K562 (cell line): ENCODE results near the gene DENND5B. TPM values are rescaled to one million over a fixed set of nuclear protein-coding genes. Genes with fewer than 3 reads are reported as not detected.

Experiments used
- ATAC-seq: fragments of 200-7000 bp; cut with Tn5 transposase; 3 replicates; pipeline ENCODE4 v1.9.1; 2020; ENCODE audit warnings: moderate library complexity
- BruUV-seq: library from RNA; stranded (reverse); fragments of 400-500 nt; replicated peaks from 2 replicates; lab custom pipeline; 2021; lab: Mats Ljungman, UMichigan
- CTCF ChIA-PET: fragments of 300-600 bp; formaldehyde crosslinking; extraction: SDS; loops from one replicate; lab custom pipeline; 2021; ENCODE audit warnings: low intra/inter-chr PET ratio; lab: Yijun Ruan, JAX
- POLR2A ChIA-PET: fragments of 300-600, 350-650 bp; sonication (Branson Sonifier 250); formaldehyde crosslinking; extraction: SDS; loops from one replicate; lab custom pipeline; 2021; ENCODE audit warnings: antibody characterized with exemption, inconsistent platforms; lab: Yijun Ruan, JAX
- DNase-seq, 4 experiments: peaks; one replicate each; pipeline versions ENCODE4 v3.0.0 to v3.0.0-alpha.2; 2011 to 2018; ENCODE audit warnings: low spot score in 3 of 4, mixed read lengths in 3 of 4; ENCODE audit errors: extremely low read depth in 1 of 4
- FAIRE-seq: peaks from 2 replicates; lab custom pipeline; 2011; peaks lifted over from hg19 to GRCh38; lab: Jason Lieb, UNC
- H2AFZ ChIP-seq: 2 replicates; pipeline ENCODE4 v1.6.0; 2011; ENCODE audit warnings: low read depth, low read length, control low read depth, inconsistent platforms
- H3K27ac ChIP-seq: fragments of 200-600 bp; 3 replicates; pipeline ENCODE4 v1.8.0; 2011; ENCODE audit warnings: low read depth, mild to moderate bottlenecking, control low read depth, inconsistent platforms, low read length, moderate library complexity, mixed read lengths; ENCODE audit errors: extremely low read depth
- H3K27me3 ChIP-seq, 2 experiments: fragments of 300-600 bp in 1 of 2; 2 replicates in 1 of 2; 3 replicates in 1 of 2; pipeline versions ENCODE4 v1.6.0 to v1.8.0; 2011; ENCODE audit warnings: inconsistent platforms in 2 of 2, low read length in 2 of 2, mild to moderate bottlenecking in 1 of 2, mixed read lengths in 1 of 2, moderate library complexity in 1 of 2; ENCODE audit not compliant: control insufficient read depth in 2 of 2, insufficient read depth in 2 of 2
- H3K36me3 ChIP-seq: fragments of 300-600 bp; 3 replicates; pipeline ENCODE4 v1.8.0; 2011; ENCODE audit warnings: mild to moderate bottlenecking, low read length, inconsistent platforms; ENCODE audit not compliant: control insufficient read depth, insufficient read depth
- H3K4me1 ChIP-seq, 2 experiments: fragments of 200-600 bp in 1 of 2; replicated peaks in 1 of 2; 2 replicates in 1 of 2; 3 replicates in 1 of 2; pipeline versions ENCODE4 v1.5.1 to v1.8.0; 2011; ENCODE audit warnings: inconsistent platforms in 2 of 2, low read length in 2 of 2, mild to moderate bottlenecking in 1 of 2, mixed read lengths in 1 of 2, moderate library complexity in 1 of 2; ENCODE audit not compliant: control insufficient read depth in 2 of 2, insufficient read depth in 2 of 2
- H3K4me2 ChIP-seq: 2 replicates; pipeline ENCODE4 v1.6.1; 2011; ENCODE audit warnings: low read length, control low read depth, inconsistent platforms, mixed read lengths; ENCODE audit not compliant: insufficient read depth
- H3K4me3 ChIP-seq: fragments of 200-600 bp; sonication (generic), shearing (Covaris generic); 2 replicates; pipeline ENCODE4 v1.5.1; 2016; ENCODE audit warnings: control low read depth, inconsistent platforms
- H3K79me2 ChIP-seq: fragments of 200-600 bp; 3 replicates; pipeline ENCODE4 v1.8.0; 2011; ENCODE audit warnings: low read length, inconsistent platforms; ENCODE audit not compliant: control insufficient read depth, insufficient read depth
- H3K9ac ChIP-seq, 2 experiments: 2 replicates each; pipeline versions ENCODE4 v1.6.0 to v1.6.1; 2011; ENCODE audit warnings: low read depth in 2 of 2, low read length in 2 of 2, control low read depth in 1 of 2, inconsistent platforms in 1 of 2, mild to moderate bottlenecking in 1 of 2, mixed read lengths in 1 of 2; ENCODE audit not compliant: insufficient read depth in 1 of 2
- H3K9me1 ChIP-seq: one replicate; pipeline ENCODE4 v1.6.0; 2011; ENCODE audit warnings: inconsistent platforms, mild to moderate bottlenecking, low read length, moderate library complexity; ENCODE audit not compliant: control insufficient read depth, insufficient read depth
- H3K9me3 ChIP-seq: replicated peaks from 2 replicates; pipeline ENCODE4 v1.5.1; 2011; ENCODE audit warnings: low read depth, low read length, inconsistent platforms; ENCODE audit not compliant: control insufficient read depth, insufficient read depth
- H4K20me1 ChIP-seq: replicated peaks from 2 replicates; pipeline ENCODE4 v1.6.1; 2011; ENCODE audit warnings: low read length, inconsistent platforms, mixed read lengths; ENCODE audit not compliant: control insufficient read depth, insufficient read depth
- C11orf30 ChIP-seq: fragments of 450-650 bp; IDR thresholded peaks from 2 replicates; pipeline ENCODE4 v1.6.1; 2016; ENCODE audit warnings: low read depth, mild to moderate bottlenecking
- CBX3 ChIP-seq, 2 experiments: IDR thresholded peaks; 1 replicate in 1 of 2; 2 replicates in 1 of 2; pipeline ENCODE4 v1.6.1; 2012; ENCODE audit warnings: inconsistent platforms in 2 of 2, low read length in 2 of 2, borderline replicate concordance in 1 of 2, control low read depth in 1 of 2
- GTF2E2 ChIP-seq: fragments of 200-800 bp; sonication (Bioruptor generic); IDR thresholded peaks from 2 replicates; pipeline ENCODE4 v1.6.1; 2016; ENCODE audit warnings: missing genetic modification characterization, missing compliant biosample characterization
- HEY1 ChIP-seq: fragments of 250-450 bp; sonication (Bioruptor Pico); IDR thresholded peaks from 2 replicates; pipeline ENCODE4 v1.5.0; 2020; ENCODE audit warnings: mild to moderate bottlenecking, moderate library complexity, borderline replicate concordance
- HNRNPUL1 ChIP-seq: fragments of 200-400 bp; formaldehyde crosslinking; IDR thresholded peaks from 2 replicates; pipeline ENCODE4 v1.6.1; 2017; ENCODE audit warnings: low read length
- KAT8 ChIP-seq: fragments of 450-650 bp; IDR thresholded peaks from 2 replicates; pipeline ENCODE4 v1.6.1; 2016; ENCODE audit warnings: low read depth, mild to moderate bottlenecking
- MED1 ChIP-seq: sonication (generic); formaldehyde crosslinking; IDR thresholded peaks from 2 replicates; pipeline ENCODE4 v1.8.1; 2023; ENCODE audit warnings: missing genetic modification reagents, borderline replicate concordance
- NCOR1 ChIP-seq: fragments of 450-650 bp; IDR thresholded peaks from 2 replicates; pipeline ENCODE4 v1.6.1; 2016; ENCODE audit warnings: mild to moderate bottlenecking, moderate library complexity
- NFRKB ChIP-seq: fragments of 450-650 bp; IDR thresholded peaks from 2 replicates; pipeline ENCODE4 v1.6.1; 2016; ENCODE audit warnings: low read depth
- PHF8 ChIP-seq: fragments of 200-600 bp; sonication (generic); IDR thresholded peaks from 2 replicates; pipeline ENCODE4 v1.6.1; 2012; ENCODE audit warnings: mixed run types, mild to moderate bottlenecking, inconsistent platforms, low read length, moderate library complexity, borderline replicate concordance
- STAT5A ChIP-seq: IDR thresholded peaks from 2 replicates; pipeline ENCODE4 v1.6.1; 2012; ENCODE audit warnings: low read length, inconsistent platforms, borderline replicate concordance
- TAL1 ChIP-seq: fragments of 450-650 bp; IDR thresholded peaks from 2 replicates; pipeline ENCODE4 v1.6.1; 2016; ENCODE audit warnings: mild to moderate bottlenecking
- TARDBP ChIP-seq: fragments of 450-650 bp; IDR thresholded peaks from 2 replicates; pipeline ENCODE4 v1.6.1; 2016
- ZNF311 ChIP-seq: fragments of 250-450 bp; sonication (Bioruptor Pico); IDR thresholded peaks from 2 replicates; pipeline ENCODE4 v1.4.0; 2020; ENCODE audit warnings: mild to moderate bottlenecking, moderate library complexity
- ZNF324 ChIP-seq: fragments of 250-450 bp; sonication (Bioruptor Pico); IDR thresholded peaks from 2 replicates; pipeline ENCODE4 v1.4.0; 2020; ENCODE audit warnings: mild to moderate bottlenecking
- ZNF551 ChIP-seq: fragments of 250-450 bp; sonication (Bioruptor Pico); IDR thresholded peaks from 2 replicates; pipeline ENCODE4 v1.5.0; 2021; ENCODE audit warnings: mild to moderate bottlenecking, moderate library complexity
- WGBS: fragments of 100-300 bp; shearing (Covaris generic); methylation state at CpG from one replicate; pipeline ENCODE4 v1.1.6; 2016; ENCODE audit warnings: low coverage, mixed read lengths; ENCODE audit not compliant: insufficient coverage; ENCODE audit errors: missing lambda C conversion rate; 5-methylcytosine and 5-hydroxymethylcytosine counted together
- in situ Hi-C: fragments of 300-500 bp; cut with MboI; formaldehyde crosslinking; loops from 4 replicates; pipeline ENCODE4 v1.15.0; 2018; ENCODE audit warnings: inconsistent platforms, mixed read lengths
- intact Hi-C: fragments of 100-400 bp; cut with micrococcal nuclease; formaldehyde crosslinking; loops from 2 replicates; pipeline ENCODE4 v1.14.2; 2022
- polyA plus RNA-seq, 8 experiments: library from polyadenylated mRNA; depleted of rRNA in 4 of 8; stranded (reverse) in 5 of 8; unstranded in 3 of 8; fragments of >200 nt; fragmentation: Nextera tagmentation in 2 of 8; fragmentation: Illumina TruSeq in 1 of 8; extraction: Ambion mirVana in 2 of 8; extraction: Trizol in 1 of 8; gene quantifications; 2 replicates each; pipeline versions ENCODE4 v1.2.1 to v1.2.3, GENCODE V29; 2011 to 2014; ENCODE audit warnings: inconsistent platforms in 1 of 8, missing spikeins in 1 of 8
- total RNA-seq, 7 experiments: library from RNA; depleted of rRNA in 6 of 7; stranded (reverse); fragments of >200 nt in 6 of 7; fragmentation: Illumina TruSeq in 2 of 7; extraction: Trizol in 2 of 7; gene quantifications; 2 replicates each; pipeline versions ENCODE4 v1.2.1 to v1.2.3, GENCODE V29; 2011 to 2021; ENCODE audit warnings: low replicate concordance in 1 of 7
- TF ChIP-seq, protein P1 (sequence below): sonication (generic); formaldehyde crosslinking; IDR thresholded peaks from 2 replicates; pipeline ENCODE4 v1.8.0; 2022; ENCODE audit warnings: mild to moderate bottlenecking, missing genetic modification reagents, borderline replicate concordance
- TF ChIP-seq, protein P2 (sequence below): fragments of 450-650 bp; IDR thresholded peaks from 2 replicates; pipeline ENCODE4 v1.6.1; 2016; ENCODE audit warnings: low read depth, mild to moderate bottlenecking, moderate library complexity

The DENND5B gene
- total and polyA plus RNA-seq, 9 of the 15 experiments (the other 6 are each of a cell fraction or from before 2014, with no cell fraction given) = 0.99 to 6.0 (median 3.6) TPM

DNA sequence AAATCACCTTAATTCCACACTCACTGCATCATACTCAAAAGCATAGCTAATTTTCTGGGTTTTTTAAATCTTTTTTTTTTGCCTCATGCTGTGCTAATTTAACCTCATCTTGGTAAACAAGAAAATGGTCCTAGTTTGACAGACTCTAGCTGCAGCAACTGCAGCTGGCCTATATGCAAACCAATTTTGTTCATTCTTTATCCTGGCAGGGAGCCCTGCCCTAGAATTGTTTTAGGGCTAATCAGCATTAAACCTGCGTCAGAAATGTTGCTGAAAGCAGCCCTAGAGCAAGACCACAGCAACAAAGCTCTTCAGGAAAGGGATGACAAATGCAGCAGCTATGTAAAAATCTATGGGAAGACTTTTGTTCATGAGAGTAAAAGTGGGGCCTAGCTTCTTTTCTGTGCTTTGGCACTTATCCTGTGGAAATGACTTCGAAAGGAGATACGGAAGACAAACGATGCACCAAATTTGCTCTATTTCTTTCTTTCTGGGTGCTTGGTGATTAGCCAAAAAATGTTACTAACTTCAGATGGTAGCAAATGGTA is 72.2 kb downstream of the DENND5B start (continued):
- TF ChIP-seq C11orf30 = no peak
- no peak for TF ChIP-seq HEY1 (CRISPR knock-in tag)
- TF ChIP-seq CBX3 (IDR thresholded peaks at IDR 0.05; ENCODE audit: borderline replicate concordance in 1 of 2, low read length in 2 of 2) = no peak
- no peak for TF ChIP-seq PHF8
- TF ChIP-seq TAL1 = no peak
- TF ChIP-seq NFRKB = no peak
- no peak for TF ChIP-seq ZNF551 (CRISPR knock-in tag)
- no peak for TF ChIP-seq TARDBP

DNA sequence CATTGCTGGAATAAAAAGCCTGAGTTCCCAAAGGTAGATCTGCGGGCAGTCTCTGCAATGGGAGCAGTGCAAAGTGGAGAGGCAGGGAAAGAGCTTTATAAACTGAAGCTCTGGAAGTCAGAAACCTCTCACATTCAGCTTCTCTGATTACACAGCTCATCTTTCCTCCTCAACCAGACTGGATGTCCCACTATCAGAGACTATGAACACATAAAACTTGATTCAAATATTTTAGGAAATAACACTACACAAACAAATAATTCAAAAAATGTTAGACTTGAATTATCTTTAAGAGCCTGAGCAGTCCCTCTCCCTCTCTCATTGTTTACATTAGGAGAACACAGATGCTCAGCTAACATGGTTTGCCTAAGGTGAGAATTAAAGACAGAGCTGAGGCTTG is 72.9 kb downstream of the DENND5B start:
- H3K9me3 ChIP-seq = no peaks in the 10 kb centered on the region
- H3K4me1 ChIP-seq = no peaks in the 10 kb centered on the region
- H3K4me3 ChIP-seq = no peak overlapping the region
- DNase-seq (no peak), FAIRE-seq (no peak), ATAC-seq (no peak)
- TF ChIP-seq, protein P1, sequence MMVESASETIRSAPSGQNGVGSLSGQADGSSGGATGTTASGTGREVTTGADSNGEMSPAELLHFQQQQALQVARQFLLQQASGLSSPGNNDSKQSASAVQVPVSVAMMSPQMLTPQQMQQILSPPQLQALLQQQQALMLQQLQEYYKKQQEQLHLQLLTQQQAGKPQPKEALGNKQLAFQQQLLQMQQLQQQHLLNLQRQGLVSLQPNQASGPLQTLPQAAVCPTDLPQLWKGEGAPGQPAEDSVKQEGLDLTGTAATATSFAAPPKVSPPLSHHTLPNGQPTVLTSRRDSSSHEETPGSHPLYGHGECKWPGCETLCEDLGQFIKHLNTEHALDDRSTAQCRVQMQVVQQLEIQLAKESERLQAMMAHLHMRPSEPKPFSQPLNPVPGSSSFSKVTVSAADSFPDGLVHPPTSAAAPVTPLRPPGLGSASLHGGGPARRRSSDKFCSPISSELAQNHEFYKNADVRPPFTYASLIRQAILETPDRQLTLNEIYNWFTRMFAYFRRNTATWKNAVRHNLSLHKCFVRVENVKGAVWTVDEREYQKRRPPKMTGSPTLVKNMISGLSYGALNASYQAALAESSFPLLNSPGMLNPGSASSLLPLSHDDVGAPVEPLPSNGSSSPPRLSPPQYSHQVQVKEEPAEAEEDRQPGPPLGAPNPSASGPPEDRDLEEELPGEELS (CRISPR knock-in tag) = no peak
- TF ChIP-seq MED1 (CRISPR knock-in tag) = no peak
- TF ChIP-seq, protein P2, sequence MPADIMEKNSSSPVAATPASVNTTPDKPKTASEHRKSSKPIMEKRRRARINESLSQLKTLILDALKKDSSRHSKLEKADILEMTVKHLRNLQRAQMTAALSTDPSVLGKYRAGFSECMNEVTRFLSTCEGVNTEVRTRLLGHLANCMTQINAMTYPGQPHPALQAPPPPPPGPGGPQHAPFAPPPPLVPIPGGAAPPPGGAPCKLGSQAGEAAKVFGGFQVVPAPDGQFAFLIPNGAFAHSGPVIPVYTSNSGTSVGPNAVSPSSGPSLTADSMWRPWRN = no peak
- no peak for TF ChIP-seq ZNF324 (CRISPR knock-in tag)
- no peak for TF ChIP-seq KAT8
- no peak for TF ChIP-seq STAT5A
- TF ChIP-seq NCOR1 = no peak
- TF ChIP-seq HNRNPUL1 = no peak
- TF ChIP-seq ZNF311 (CRISPR knock-in tag) = no peak
- TF ChIP-seq GTF2E2 (tag) = no peak
- no peaks in the 10 kb centered on the region for H4K20me1 ChIP-seq
- no peaks in the 10 kb centered on the region for H3K36me3 ChIP-seq
- ChIA-PET POLR2A (interaction anchor here (0.7 to 1.0 kb wide), 3 partner anchors 9 to 11 kb away, joined by 3 read pairs; no protein-coding TSS in a partner anchor), CTCF (no interaction called here)
- no peak overlapping the region for H3K4me2 ChIP-seq
- intact Hi-C loops (no loop called here), in situ Hi-C loops (no loop called here)
- WGBS = 0% methylated on average over 1 of the region's 1 CpG
- no peaks in the 10 kb centered on the region for H3K79me2 ChIP-seq
- BruUV-seq = no TSS peak
- no peak overlapping the region for H3K27ac ChIP-seq
- no peak overlapping the region for H3K9ac ChIP-seq
- no peaks in the 10 kb centered on the region for H3K9me1 ChIP-seq
- H3K27me3 ChIP-seq = peaks cover 4 to 5% of the 10 kb centered on the region in 2 experiments; a peak in 1 of 5 replicates
- H2AFZ ChIP-seq = no peak overlapping the region
